GM12891 (cell line): ENCODE results near the gene BANK1.

ENCODE experiments used
- POLR2A ChIP-seq: IDR thresholded peaks from 2 replicates; pipeline ENCODE4 v1.6.1; 2011; ENCODE audit warnings: low read depth, low read length, control low read depth
- POLR2AphosphoS5 ChIP-seq: IDR thresholded peaks from 2 replicates; pipeline ENCODE4 v1.6.1; 2011; ENCODE audit warnings: low read depth, low read length, control low read depth
- POU2F2 ChIP-seq: IDR thresholded peaks from 2 replicates; pipeline ENCODE4 v1.6.1; 2011; ENCODE audit warnings: low read depth, mild to moderate bottlenecking, control low read depth, low read length, moderate library complexity
- SPI1 ChIP-seq: IDR thresholded peaks from 2 replicates; pipeline ENCODE4 v1.6.1; 2011; ENCODE audit warnings: low read depth, low read length, control low read depth
- TAF1 ChIP-seq: IDR thresholded peaks from 2 replicates; pipeline ENCODE4 v1.6.1; 2011; ENCODE audit warnings: low read depth, low read length, control low read depth

GRCh38 chr4:101981756-101982155 lies 191.2 kb downstream of the BANK1 start:
- TF ChIP-seq TAF1, result no peak
- TF ChIP-seq POLR2AphosphoS5, result no peak
- no peak for TF ChIP-seq POLR2A
- peak; percentile 60 for TF ChIP-seq SPI1
- no peak for TF ChIP-seq POU2F2
